Esophagus squamous epithelium (tissue), 5 donors: Measurements from ENCODE around the gene GMDS. TPM values are rescaled to one million over a fixed set of nuclear protein-coding genes. Genes with fewer than 3 reads are reported as not detected.

ENCODE experiments used
- DNase-seq: peaks from one replicate; lab custom pipeline; 2025; lab: John Stamatoyannopoulos, UW
- H3K27ac ChIP-seq, 4 donors: fragments of 200-600 bp; sonication (generic); one replicate each; pipeline ENCODE4 v1.5.1; 2016 to 2019; ENCODE audit warnings: mild to moderate bottlenecking in 1 of 4
- H3K27me3 ChIP-seq, 4 donors: fragments of 200-600 bp; sonication (generic); 1 replicate in 3 of 4; 2 replicates in 1 of 4; pipeline versions ENCODE4 v1.5.1 to v1.6.0; 2017 to 2021; ENCODE audit warnings: antibody characterized with exemption in 1 of 4
- H3K36me3 ChIP-seq, 3 donors: fragments of 200-600 bp; sonication (generic); one replicate each; pipeline ENCODE4 v1.5.1; 2016 to 2019
- H3K4me1 ChIP-seq, 3 donors: fragments of 200-600 bp; sonication (generic); one replicate each; pipeline ENCODE4 v1.5.1; 2017 to 2019
- H3K4me3 ChIP-seq, 4 donors: fragments of 200-600 bp; sonication (generic); 1 replicate in 3 of 4; 2 replicates in 1 of 4; pipeline ENCODE4 v1.5.1; 2016 to 2019; ENCODE audit warnings: mild to moderate bottlenecking in 2 of 4, moderate library complexity in 1 of 4
- H3K9me3 ChIP-seq, 3 donors: fragments of 200-600 bp; sonication (generic); one replicate each; pipeline ENCODE4 v1.5.1; 2016 to 2019
- CTCF ChIP-seq, 6 experiments: fragments of 450-650 bp in 4 of 6; fragments of 200-600 bp in 2 of 6; sonication (generic) in 2 of 6; IDR thresholded peaks; one replicate each; pipeline ENCODE4 v1.5.1; 2016 to 2019; ENCODE audit warnings: antibody characterized with exemption in 6 of 6, mild to moderate bottlenecking in 4 of 6, moderate library complexity in 4 of 6
- POLR2A ChIP-seq, 4 donors: fragments of 450-650 bp; IDR thresholded peaks; one replicate each; pipeline ENCODE4 v1.6.1; 2017; ENCODE audit warnings: antibody characterized with exemption in 4 of 4, mild to moderate bottlenecking in 4 of 4, moderate library complexity in 3 of 4
- whole genome bisulfite sequencing, 2 donors: methylation state at CpG; one replicate each; pipeline ENCODE4 v1.1.5; 2018; 5-methylcytosine and 5-hydroxymethylcytosine counted together
- intact Hi-C: fragments of 100-400 bp; cut with DNase I; formaldehyde crosslinking; loops from one replicate; pipeline ENCODE4 v1.15.0; 2022
- total RNA-seq, 4 donors: library from RNA; depleted of rRNA; stranded (reverse); fragments of >200 nt; gene quantifications; one replicate each; pipeline ENCODE4 v1.1.0, GENCODE V29; 2016
- donor health status: DM: yes; HTN: yes; CAD: no.

The GMDS gene
- total RNA-seq, 4 donors from 2014 or later: 17.9 to 58.7 (median 36.7) TPM

- H3K27me3 ChIP-seq: peaks cover 0 to 15% (median 0%) of the 10 kb centered on the region in 4 donors
- H3K36me3 ChIP-seq: no peaks in the 10 kb centered on the region
- TF ChIP-seq CTCF (IDR thresholded peaks at IDR 0.05) (no peak), POLR2A (IDR thresholded peaks at IDR 0.05) (no peak)
- intact Hi-C loops: loop anchor here (5.0 kb wide), 1 partner anchor 592 kb away; no protein-coding TSS in a partner anchor
- 72 to 90% methylated on average over 4 of the region's 4 CpGs for WGBS, 2 donors
- H3K9me3 ChIP-seq: no peaks in the 10 kb centered on the region
- no peak for DNase-seq
- no peaks in the 10 kb centered on the region for H3K4me1 ChIP-seq
- no peak overlapping the region for H3K27ac ChIP-seq
- no peak overlapping the region for H3K4me3 ChIP-seq
Measured at GRCh38 chr6:2194643-2195042, 50.8 kb downstream of the GMDS start.

DNA sequence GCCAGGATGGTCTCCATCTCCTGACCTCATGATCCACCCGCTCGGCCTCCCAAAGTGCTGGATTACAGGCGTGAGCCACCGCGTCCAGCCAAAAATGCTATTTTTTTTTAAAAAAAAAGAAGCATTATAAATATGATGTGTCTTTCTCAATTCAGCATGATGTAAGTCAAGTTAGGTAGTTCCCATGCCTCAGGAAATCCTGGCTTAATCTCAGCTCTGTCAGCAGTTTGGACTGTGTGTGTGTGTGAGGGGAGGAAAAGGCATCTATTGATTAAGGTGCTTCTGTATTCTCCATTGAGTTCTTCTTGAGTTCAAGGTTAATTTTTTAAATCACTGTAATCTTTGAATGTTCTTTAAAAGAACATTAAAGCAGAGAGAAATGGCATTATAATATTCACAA, 51.5 kb downstream of the GMDS start:
- intact Hi-C loops: no loop called here
- DNase-seq: no peak
- TF ChIP-seq CTCF (IDR thresholded peaks at IDR 0.05): no peak
- TF ChIP-seq POLR2A (IDR thresholded peaks at IDR 0.05): no peak
- Histone ChIP-seq H3K4me1 (no peaks in the 10 kb centered on the region), H3K27ac (no peak overlapping the region), H3K36me3 (no peaks in the 10 kb centered on the region), H3K4me3 (no peak overlapping the region), H3K9me3 (no peaks in the 10 kb centered on the region), H3K27me3 (peaks cover 0 to 15% (median 0%) of the 10 kb centered on the region in 4 donors)
- WGBS, 2 donors: 96% methylated on average over 5 of the region's 5 CpGs

DNA sequence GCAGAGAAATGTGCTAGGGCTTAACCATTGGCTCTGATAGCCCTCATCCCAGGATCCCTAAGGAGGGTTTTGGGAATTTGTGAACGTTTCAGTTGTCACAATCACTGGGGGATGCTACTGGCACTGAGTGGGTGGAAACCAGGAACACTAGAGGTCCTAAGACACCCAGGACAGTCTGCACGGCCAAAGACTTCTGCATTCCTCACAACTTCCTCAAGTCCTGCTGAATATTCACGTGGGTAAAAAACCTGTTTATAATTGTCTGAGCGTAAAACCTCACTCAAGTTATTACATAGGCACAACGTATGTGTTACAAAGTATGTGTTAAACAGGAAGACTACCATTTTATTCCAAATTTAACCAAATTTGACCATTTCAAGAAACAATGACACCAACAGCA, 52.4 kb downstream of the GMDS start:
- Histone ChIP-seq H3K36me3 (no peaks in the 10 kb centered on the region), H3K9me3 (no peaks in the 10 kb centered on the region), H3K4me1 (no peaks in the 10 kb centered on the region), H3K27me3 (peaks cover 0 to 14% (median 0%) of the 10 kb centered on the region in 4 donors), H3K27ac (no peak overlapping the region), H3K4me3 (no peak overlapping the region)
- 74 to 84% methylated on average over 5 of the region's 5 CpGs for WGBS, 2 donors
- DNase-seq: no peak
- intact Hi-C loops: no loop called here
- TF ChIP-seq CTCF (IDR thresholded peaks at IDR 0.05) (no peak), POLR2A (IDR thresholded peaks at IDR 0.05) (no peak)

- no peak for DNase-seq
- Histone ChIP-seq H3K9me3 (no peaks in the 10 kb centered on the region), H3K4me1 (no peaks in the 10 kb centered on the region), H3K27ac (no peak overlapping the region), H3K4me3 (no peak overlapping the region), H3K36me3 (no peaks in the 10 kb centered on the region), H3K27me3 (no peaks in the 10 kb centered on the region)
- intact Hi-C loops: no loop called here
- no CpG with 5 or more reads among the region's 9 CpGs for WGBS, 2 donors
- TF ChIP-seq CTCF (IDR thresholded peaks at IDR 0.05): no peak
- TF ChIP-seq POLR2A (IDR thresholded peaks at IDR 0.05): no peak
Measured at GRCh38 chr6:2191390-2191740, 54.0 kb downstream of the GMDS start.

- H3K36me3 ChIP-seq: no peaks in the 10 kb centered on the region
- H3K9me3 ChIP-seq: no peaks in the 10 kb centered on the region
- no peak for TF ChIP-seq CTCF (IDR thresholded peaks at IDR 0.05)
- TF ChIP-seq POLR2A (IDR thresholded peaks at IDR 0.05): no peak
- no peak overlapping the region for H3K27ac ChIP-seq
- no peaks in the 10 kb centered on the region for H3K4me1 ChIP-seq
- no peaks in the 10 kb centered on the region for H3K27me3 ChIP-seq
- no peak overlapping the region for H3K4me3 ChIP-seq
- WGBS, 2 donors: 93% methylated on average over 6 of the region's 24 CpGs; no CpG with 5 or more reads in 1 of the 2 donors
- intact Hi-C loops: no loop called here
- no peak for DNase-seq
Measured at GRCh38 chr6:2190661-2191389, 54.6 kb downstream of the GMDS start.
